B cell (primary cell): Measurements from ENCODE around the gene LMNTD1. TPM values are rescaled to one million over a fixed set of nuclear protein-coding genes. Genes with fewer than 3 reads are reported as not detected.

Source experiments
- ATAC-seq: fragments of 200-7000 bp; cut with Tn5 transposase; one replicate; pipeline ENCODE4 v1.10.0; 2021; ENCODE audit warnings: low read depth, mild to moderate bottlenecking, moderate number of reproducible peaks, moderate library complexity
- CTCF ChIA-PET: fragments of 350-600 bp; sonication (Branson Sonifier 250); formaldehyde crosslinking; loops from one replicate; lab custom pipeline; 2021; ENCODE audit warnings: antibody characterized with exemption, inconsistent platforms; lab: Charles Lee
- POLR2A ChIA-PET: fragments of 350-600 bp; sonication (Branson Sonifier 250); formaldehyde crosslinking; loops from one replicate; lab custom pipeline; 2021; ENCODE audit warnings: antibody characterized with exemption; lab: Charles Lee
- DNase-seq: peaks from one replicate; pipeline ENCODE4 v3.0.0; 2013
- H2AFZ ChIP-seq: 2 replicates; pipeline ENCODE4 v1.6.1; 2012; ENCODE audit warnings: mild to moderate bottlenecking, low read depth, low read length; ENCODE audit not compliant: insufficient read depth, poor library complexity, severe bottlenecking
- H3K27ac ChIP-seq, 2 donors: 1 replicate in 1 of 2; 2 replicates in 1 of 2; pipeline ENCODE4 v1.5.1; 2012 to 2013; ENCODE audit warnings: low read length in 2 of 2, mild to moderate bottlenecking in 2 of 2, moderate library complexity in 1 of 2
- H3K27me3 ChIP-seq, 4 experiments: fragments of 200-600 bp in 1 of 4; sonication (generic) in 1 of 4; replicated peaks in 1 of 4; 1 replicate in 2 of 4; 2 replicates in 2 of 4; pipeline versions ENCODE4 v1.6.1 to v1.7.0; 2013 to 2016; ENCODE audit warnings: low read length in 3 of 4, mild to moderate bottlenecking in 2 of 4, mixed read lengths in 1 of 4, moderate library complexity in 1 of 4; ENCODE audit not compliant: insufficient read depth in 4 of 4, control insufficient read depth in 3 of 4; ENCODE audit errors: control extremely low read depth in 1 of 4
- H3K36me3 ChIP-seq, 2 experiments: replicated peaks in 1 of 2; 1 replicate in 1 of 2; 2 replicates in 1 of 2; pipeline versions ENCODE4 v1.6.1 to v1.7.1; 2013; ENCODE audit warnings: low read length in 1 of 2; ENCODE audit not compliant: insufficient read depth in 2 of 2, control insufficient read depth in 1 of 2; ENCODE audit errors: control extremely low read depth in 1 of 2, extremely low read depth in 1 of 2
- H3K4me1 ChIP-seq, 2 donors: fragments of 200-600 bp in 1 of 2; sonication (generic) in 1 of 2; 1 replicate in 1 of 2; 2 replicates in 1 of 2; pipeline versions ENCODE4 v1.5.1 to v1.6.1; 2013 to 2017; ENCODE audit warnings: low read length in 2 of 2; ENCODE audit not compliant: control insufficient read depth in 2 of 2, insufficient read depth in 2 of 2
- H3K4me2 ChIP-seq: replicated peaks from 2 replicates; pipeline ENCODE3; 2012; ENCODE audit warnings: mild to moderate bottlenecking, low read depth, low read length; ENCODE audit not compliant: poor library complexity, severe bottlenecking
- H3K4me3 ChIP-seq, 5 experiments: fragments of 200-600 bp in 1 of 5; sonication (generic) in 1 of 5; 1 replicate in 3 of 5; 2 replicates in 2 of 5; pipeline versions ENCODE4 v1.5.1 to v1.7.0; 2011 to 2016; ENCODE audit warnings: low read length in 4 of 5, mild to moderate bottlenecking in 4 of 5, low read depth in 2 of 5, control low read depth in 1 of 5, moderate library complexity in 1 of 5; ENCODE audit not compliant: insufficient read depth in 1 of 5; ENCODE audit errors: control extremely low read depth in 1 of 5, extremely low read depth in 1 of 5
- H3K79me2 ChIP-seq: fragments of 200-600 bp; sonication (generic); one replicate; pipeline ENCODE4 v1.6.0; 2016; ENCODE audit warnings: low read length; ENCODE audit not compliant: control insufficient read depth, insufficient read depth
- H3K9ac ChIP-seq: fragments of 200-600 bp; sonication (generic); 2 replicates; pipeline ENCODE4 v1.6.1; 2017; ENCODE audit warnings: mild to moderate bottlenecking, low read length, moderate library complexity
- H3K9me3 ChIP-seq, 3 donors: one replicate each; pipeline versions ENCODE4 v1.6.1 to v1.7.1; 2013; ENCODE audit warnings: low read length in 2 of 3; ENCODE audit not compliant: control insufficient read depth in 2 of 3, insufficient read depth in 1 of 3; ENCODE audit errors: control extremely low read depth in 1 of 3
- H4K20me1 ChIP-seq: 2 replicates; pipeline ENCODE4 v1.6.0; 2012; ENCODE audit warnings: mild to moderate bottlenecking, low read length; ENCODE audit not compliant: insufficient read depth, control insufficient read depth, poor library complexity, severe bottlenecking
- H3K27ac Mint-ChIP-seq: one replicate; pipeline ENCODE4 v1.8.0; 2021; ENCODE audit warnings: mixed read lengths
- H3K27me3 Mint-ChIP-seq: one replicate; pipeline ENCODE4 v1.8.0; 2021; ENCODE audit warnings: mixed read lengths
- H3K4me1 Mint-ChIP-seq: one replicate; pipeline ENCODE4 v1.8.0; 2021; ENCODE audit warnings: mixed read lengths
- H3K4me3 Mint-ChIP-seq: one replicate; pipeline ENCODE4 v1.8.0; 2021; ENCODE audit warnings: mixed read lengths
- H3K9me3 Mint-ChIP-seq: one replicate; pipeline ENCODE4 v1.8.0; 2022; ENCODE audit warnings: mixed read lengths; ENCODE audit not compliant: insufficient read depth
- CTCF ChIP-seq: fragments of 200-600 bp; IDR thresholded peaks from one replicate; pipeline ENCODE4 v1.8.0; 2022; ENCODE audit warnings: antibody characterized with exemption, mild to moderate bottlenecking
- EZH2 ChIP-seq: IDR thresholded peaks from 2 replicates; pipeline ENCODE4 v1.6.1; 2012; ENCODE audit warnings: borderline replicate concordance, low read depth, mild to moderate bottlenecking, moderate library complexity, low read length; ENCODE audit not compliant: insufficient read depth, poor library complexity, severe bottlenecking
- WGBS: methylation state at CpG from one replicate; pipeline ENCODE4 v1.1.5; 2013; ENCODE audit warnings: missing lambda C conversion rate; ENCODE audit not compliant: insufficient coverage; 5-methylcytosine and 5-hydroxymethylcytosine counted together
- intact Hi-C: fragments of 100-400 bp; cut with micrococcal nuclease; formaldehyde crosslinking; loops from one replicate; pipeline ENCODE4 v1.10.0; 2022
- polyA plus RNA-seq: library from polyadenylated mRNA; depleted of rRNA; stranded (reverse); fragments of >200 nt; gene quantifications from 2 replicates; pipeline ENCODE4 v1.2.3, GENCODE V29; 2012
- total RNA-seq, 2 donors: library from RNA; stranded (reverse); fragments of 120-200 nt in 1 of 2; gene quantifications; 1 replicate in 1 of 2; 2 replicates in 1 of 2; pipeline versions ENCODE4 v1.2.3 to v1.2.4, GENCODE V29; 2013 to 2022

Gene LMNTD1
- total and polyA plus RNA-seq, 2 donors (not counting 1 experiment from before 2014, with no cell fraction given) = not detected

DNA sequence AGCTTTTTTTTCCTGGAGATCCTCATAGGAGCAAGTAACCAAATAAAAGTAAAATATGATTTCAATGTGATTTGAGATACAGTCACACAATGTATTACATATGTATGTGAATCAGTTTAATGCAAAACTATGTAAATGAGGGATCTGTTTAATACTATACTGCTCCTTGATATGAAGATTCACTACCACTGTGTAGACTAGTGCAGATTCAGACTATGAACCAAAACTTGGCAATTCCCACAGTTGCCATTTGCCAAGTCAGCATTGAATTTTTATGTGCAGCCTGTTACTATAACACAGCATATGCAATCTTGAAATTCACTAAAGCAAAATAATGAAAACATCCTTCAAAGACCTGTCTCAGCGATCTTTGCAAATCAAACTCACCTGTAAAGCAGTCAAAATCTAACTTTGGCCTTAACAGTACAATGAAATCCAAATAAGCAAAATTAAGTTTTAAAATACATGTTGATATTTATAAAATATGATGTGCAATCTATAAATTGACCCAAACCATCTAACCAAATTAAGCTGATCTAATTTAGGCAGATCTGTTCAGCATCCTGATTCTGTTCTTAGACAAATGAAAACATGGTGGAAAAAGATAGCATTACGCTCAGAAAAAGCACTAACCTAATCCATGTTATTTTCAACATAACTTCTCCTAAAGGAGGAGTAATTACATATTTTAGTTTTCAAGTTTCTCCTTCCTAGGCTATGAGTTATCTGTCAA is 25.5 kb upstream of the LMNTD1 start:
- intact Hi-C loops = no loop called here
- ChIA-PET POLR2A (no interaction called here), CTCF (no interaction called here)
- Mint-ChIP-seq H3K4me1 (no peaks in the 10 kb centered on the region), H3K9me3 (no peaks in the 10 kb centered on the region), H3K4me3 (no peak overlapping the region), H3K27ac (no peak overlapping the region), H3K27me3 (peaks cover 16% of the 10 kb centered on the region)
- Histone ChIP-seq H3K36me3 (no peaks in the 10 kb centered on the region), H3K27ac (no peak overlapping the region), H3K4me1 (no peaks in the 10 kb centered on the region), H4K20me1 (no peaks in the 10 kb centered on the region), H3K4me2 (no peak overlapping the region), H3K27me3 (no peaks in the 10 kb centered on the region), H3K79me2 (no peaks in the 10 kb centered on the region), H3K4me3 (no peak overlapping the region), H3K9me3 (no peaks in the 10 kb centered on the region), H3K9ac (no peak overlapping the region), H2AFZ (no peak overlapping the region)
- DNase-seq (no peak), ATAC-seq (no peak)
- no CpG with 5 or more reads among the region's 2 CpGs for WGBS
- TF ChIP-seq CTCF = no peak
- no peak for TF ChIP-seq EZH2

DNA sequence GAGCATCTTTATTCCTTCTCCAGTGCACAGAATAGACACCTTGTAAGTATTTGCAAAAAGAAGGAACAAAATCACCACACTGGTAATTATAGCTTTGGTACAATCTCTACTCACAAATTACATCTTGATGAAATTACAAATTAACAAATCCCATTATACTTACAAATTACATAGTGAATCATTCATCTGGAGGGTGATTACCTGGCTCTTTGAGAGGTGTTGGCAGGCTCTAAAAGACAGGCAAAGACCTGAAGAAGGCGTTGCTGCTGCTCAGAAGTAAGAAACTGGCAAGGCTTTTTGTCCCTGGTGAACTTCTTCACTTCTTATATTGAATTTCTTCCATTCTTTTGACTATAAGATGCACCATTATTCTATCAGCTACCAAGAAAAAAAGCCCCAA is 21.7 kb upstream of the LMNTD1 start:
- Histone ChIP-seq H3K9me3 (no peaks in the 10 kb centered on the region), H3K79me2 (no peaks in the 10 kb centered on the region), H3K27me3 (no peaks in the 10 kb centered on the region), H3K4me1 (no peaks in the 10 kb centered on the region), H3K9ac (no peak overlapping the region), H3K4me3 (no peak overlapping the region), H3K4me2 (no peak overlapping the region), H3K36me3 (no peaks in the 10 kb centered on the region), H3K27ac (no peak overlapping the region), H2AFZ (no peak overlapping the region), H4K20me1 (no peaks in the 10 kb centered on the region)
- ATAC-seq = no peak
- no peak for DNase-seq
- no peak overlapping the region for H3K27ac Mint-ChIP-seq
- H3K27me3 Mint-ChIP-seq = peaks cover 8% of the 10 kb centered on the region
- POLR2A ChIA-PET = no interaction called here
- H3K4me1 Mint-ChIP-seq = no peaks in the 10 kb centered on the region
- CTCF ChIA-PET = no interaction called here
- 60% methylated on average over 1 of the region's 1 CpG for WGBS
- intact Hi-C loops = no loop called here
- H3K4me3 Mint-ChIP-seq = no peak overlapping the region
- TF ChIP-seq CTCF (no peak), EZH2 (no peak)
- H3K9me3 Mint-ChIP-seq = no peaks in the 10 kb centered on the region
